B cell (primary cell): ENCODE measurements around the gene ANKFN1. TPM values are rescaled to one million over a fixed set of nuclear protein-coding genes. Genes with fewer than 3 reads are reported as not detected.

Source experiments
- ATAC-seq: fragments of 200-7000 bp; cut with Tn5 transposase; one replicate; pipeline ENCODE4 v1.10.0; 2021; ENCODE audit warnings: low read depth, mild to moderate bottlenecking, moderate number of reproducible peaks, moderate library complexity
- CTCF ChIA-PET: fragments of 350-600 bp; sonication (Branson Sonifier 250); formaldehyde crosslinking; loops from one replicate; lab custom pipeline; 2021; ENCODE audit warnings: antibody characterized with exemption, inconsistent platforms; lab: Charles Lee
- POLR2A ChIA-PET: fragments of 350-600 bp; sonication (Branson Sonifier 250); formaldehyde crosslinking; loops from one replicate; lab custom pipeline; 2021; ENCODE audit warnings: antibody characterized with exemption; lab: Charles Lee
- DNase-seq: peaks from one replicate; pipeline ENCODE4 v3.0.0; 2013
- H2AFZ ChIP-seq: 2 replicates; pipeline ENCODE4 v1.6.1; 2012; ENCODE audit warnings: mild to moderate bottlenecking, low read depth, low read length; ENCODE audit not compliant: insufficient read depth, poor library complexity, severe bottlenecking
- H3K27ac ChIP-seq, 2 donors: 1 replicate in 1 of 2; 2 replicates in 1 of 2; pipeline ENCODE4 v1.5.1; 2012 to 2013; ENCODE audit warnings: low read length in 2 of 2, mild to moderate bottlenecking in 2 of 2, moderate library complexity in 1 of 2
- H3K27me3 ChIP-seq, 4 experiments: fragments of 200-600 bp in 1 of 4; sonication (generic) in 1 of 4; replicated peaks in 1 of 4; 1 replicate in 2 of 4; 2 replicates in 2 of 4; pipeline versions ENCODE4 v1.6.1 to v1.7.0; 2013 to 2016; ENCODE audit warnings: low read length in 3 of 4, mild to moderate bottlenecking in 2 of 4, mixed read lengths in 1 of 4, moderate library complexity in 1 of 4; ENCODE audit not compliant: insufficient read depth in 4 of 4, control insufficient read depth in 3 of 4; ENCODE audit errors: control extremely low read depth in 1 of 4
- H3K36me3 ChIP-seq, 2 experiments: replicated peaks in 1 of 2; 1 replicate in 1 of 2; 2 replicates in 1 of 2; pipeline versions ENCODE4 v1.6.1 to v1.7.1; 2013; ENCODE audit warnings: low read length in 1 of 2; ENCODE audit not compliant: insufficient read depth in 2 of 2, control insufficient read depth in 1 of 2; ENCODE audit errors: control extremely low read depth in 1 of 2, extremely low read depth in 1 of 2
- H3K4me1 ChIP-seq, 2 donors: fragments of 200-600 bp in 1 of 2; sonication (generic) in 1 of 2; 1 replicate in 1 of 2; 2 replicates in 1 of 2; pipeline versions ENCODE4 v1.5.1 to v1.6.1; 2013 to 2017; ENCODE audit warnings: low read length in 2 of 2; ENCODE audit not compliant: control insufficient read depth in 2 of 2, insufficient read depth in 2 of 2
- H3K4me2 ChIP-seq: replicated peaks from 2 replicates; pipeline ENCODE3; 2012; ENCODE audit warnings: mild to moderate bottlenecking, low read depth, low read length; ENCODE audit not compliant: poor library complexity, severe bottlenecking
- H3K4me3 ChIP-seq, 5 experiments: fragments of 200-600 bp in 1 of 5; sonication (generic) in 1 of 5; 1 replicate in 3 of 5; 2 replicates in 2 of 5; pipeline versions ENCODE4 v1.5.1 to v1.7.0; 2011 to 2016; ENCODE audit warnings: low read length in 4 of 5, mild to moderate bottlenecking in 4 of 5, low read depth in 2 of 5, control low read depth in 1 of 5, moderate library complexity in 1 of 5; ENCODE audit not compliant: insufficient read depth in 1 of 5; ENCODE audit errors: control extremely low read depth in 1 of 5, extremely low read depth in 1 of 5
- H3K79me2 ChIP-seq: fragments of 200-600 bp; sonication (generic); one replicate; pipeline ENCODE4 v1.6.0; 2016; ENCODE audit warnings: low read length; ENCODE audit not compliant: control insufficient read depth, insufficient read depth
- H3K9ac ChIP-seq: fragments of 200-600 bp; sonication (generic); 2 replicates; pipeline ENCODE4 v1.6.1; 2017; ENCODE audit warnings: mild to moderate bottlenecking, low read length, moderate library complexity
- H3K9me3 ChIP-seq, 3 donors: one replicate each; pipeline versions ENCODE4 v1.6.1 to v1.7.1; 2013; ENCODE audit warnings: low read length in 2 of 3; ENCODE audit not compliant: control insufficient read depth in 2 of 3, insufficient read depth in 1 of 3; ENCODE audit errors: control extremely low read depth in 1 of 3
- H4K20me1 ChIP-seq: 2 replicates; pipeline ENCODE4 v1.6.0; 2012; ENCODE audit warnings: mild to moderate bottlenecking, low read length; ENCODE audit not compliant: insufficient read depth, control insufficient read depth, poor library complexity, severe bottlenecking
- H3K27ac Mint-ChIP-seq: one replicate; pipeline ENCODE4 v1.8.0; 2021; ENCODE audit warnings: mixed read lengths
- H3K27me3 Mint-ChIP-seq: one replicate; pipeline ENCODE4 v1.8.0; 2021; ENCODE audit warnings: mixed read lengths
- H3K4me1 Mint-ChIP-seq: one replicate; pipeline ENCODE4 v1.8.0; 2021; ENCODE audit warnings: mixed read lengths
- H3K4me3 Mint-ChIP-seq: one replicate; pipeline ENCODE4 v1.8.0; 2021; ENCODE audit warnings: mixed read lengths
- H3K9me3 Mint-ChIP-seq: one replicate; pipeline ENCODE4 v1.8.0; 2022; ENCODE audit warnings: mixed read lengths; ENCODE audit not compliant: insufficient read depth
- CTCF ChIP-seq: fragments of 200-600 bp; IDR thresholded peaks from one replicate; pipeline ENCODE4 v1.8.0; 2022; ENCODE audit warnings: antibody characterized with exemption, mild to moderate bottlenecking
- EZH2 ChIP-seq: IDR thresholded peaks from 2 replicates; pipeline ENCODE4 v1.6.1; 2012; ENCODE audit warnings: borderline replicate concordance, low read depth, mild to moderate bottlenecking, moderate library complexity, low read length; ENCODE audit not compliant: insufficient read depth, poor library complexity, severe bottlenecking
- WGBS: methylation state at CpG from one replicate; pipeline ENCODE4 v1.1.5; 2013; ENCODE audit warnings: missing lambda C conversion rate; ENCODE audit not compliant: insufficient coverage; 5-methylcytosine and 5-hydroxymethylcytosine counted together
- intact Hi-C: fragments of 100-400 bp; cut with micrococcal nuclease; formaldehyde crosslinking; loops from one replicate; pipeline ENCODE4 v1.10.0; 2022
- polyA plus RNA-seq: library from polyadenylated mRNA; depleted of rRNA; stranded (reverse); fragments of >200 nt; gene quantifications from 2 replicates; pipeline ENCODE4 v1.2.3, GENCODE V29; 2012
- total RNA-seq, 2 donors: library from RNA; stranded (reverse); fragments of 120-200 nt in 1 of 2; gene quantifications; 1 replicate in 1 of 2; 2 replicates in 1 of 2; pipeline versions ENCODE4 v1.2.3 to v1.2.4, GENCODE V29; 2013 to 2022

Gene ANKFN1
- total and polyA plus RNA-seq, 2 donors (not counting 1 experiment from before 2014, with no cell fraction given): not detected

- ChIA-PET CTCF (no interaction called here), POLR2A (no interaction called here)
- WGBS: 76% methylated on average over 2 of the region's 5 CpGs
- no peak overlapping the region for H3K27ac ChIP-seq
- H3K9ac ChIP-seq: no peak overlapping the region
- Mint-ChIP-seq H3K27me3 (peaks cover 6% of the 10 kb centered on the region), H3K27ac (no peak overlapping the region), H3K9me3 (peaks cover 2% of the 10 kb centered on the region), H3K4me1 (no peaks in the 10 kb centered on the region), H3K4me3 (no peak overlapping the region)
- no peak for ATAC-seq
- no peaks in the 10 kb centered on the region for H3K36me3 ChIP-seq
- no peak overlapping the region for H2AFZ ChIP-seq
- intact Hi-C loops: no loop called here
- H3K4me1 ChIP-seq: no peaks in the 10 kb centered on the region
- H3K27me3 ChIP-seq: no peaks in the 10 kb centered on the region
- H3K4me2 ChIP-seq: no peak overlapping the region
- no peaks in the 10 kb centered on the region for H3K9me3 ChIP-seq
- TF ChIP-seq EZH2: no peak
- TF ChIP-seq CTCF: no peak
- H3K4me3 ChIP-seq: no peak overlapping the region
- no peak for DNase-seq
- H3K79me2 ChIP-seq: no peaks in the 10 kb centered on the region
- no peaks in the 10 kb centered on the region for H4K20me1 ChIP-seq
Measured at GRCh38 chr17:56326001-56326359, 172.7 kb downstream of the ANKFN1 start.

- H2AFZ ChIP-seq: no peak overlapping the region
- H3K4me1 Mint-ChIP-seq: no peaks in the 10 kb centered on the region
- no peak for TF ChIP-seq EZH2
- no peak for TF ChIP-seq CTCF
- H3K4me3 Mint-ChIP-seq: no peak overlapping the region
- peaks cover 7% of the 10 kb centered on the region for H3K27me3 Mint-ChIP-seq
- H3K36me3 ChIP-seq: no peaks in the 10 kb centered on the region
- WGBS: 79% methylated on average over 1 of the region's 1 CpG
- H3K9me3 Mint-ChIP-seq: peaks cover 6% of the 10 kb centered on the region
- intact Hi-C loops: no loop called here
- no peaks in the 10 kb centered on the region for H3K27me3 ChIP-seq
- no peak overlapping the region for H3K9ac ChIP-seq
- H3K27ac ChIP-seq: no peak overlapping the region
- no peaks in the 10 kb centered on the region for H3K4me1 ChIP-seq
- ChIA-PET CTCF (no interaction called here), POLR2A (no interaction called here)
- no peaks in the 10 kb centered on the region for H3K79me2 ChIP-seq
- DNase-seq (no peak), ATAC-seq (no peak)
- peaks cover 0 to 1% (median 0%) of the 10 kb centered on the region in 3 donors for H3K9me3 ChIP-seq
- H3K4me2 ChIP-seq: no peak overlapping the region
- H3K4me3 ChIP-seq: no peak overlapping the region
- H4K20me1 ChIP-seq: no peaks in the 10 kb centered on the region
- no peak overlapping the region for H3K27ac Mint-ChIP-seq
Measured at GRCh38 chr17:56347639-56348038, 194.4 kb downstream of the ANKFN1 start.
